Activated CD4-positive, alpha-beta T cell treated with anti-CD3 and anti-CD28 coated beads, Interleukin-2, amount 10 ng/mL, durations not matched to agents 24 days and 14 days (primary cell): ENCODE results near the gene AJM1. TPM values are rescaled to one million over a fixed set of nuclear protein-coding genes. Genes with fewer than 3 reads are reported as not detected.
"Not testable (repeated sequence)": the region's sequence is repeated elsewhere in the genome, so short reads cannot be mapped to it uniquely, and the experiment has no call there.

Source experiments
- DNase-seq: peaks from one replicate; pipeline ENCODE4 v3.0.0; 2022
- H3K27ac Mint-ChIP-seq: one replicate; pipeline ENCODE4 v1.8.0; 2022; ENCODE audit warnings: mild to moderate bottlenecking, mixed read lengths
- H3K27me3 Mint-ChIP-seq: one replicate; pipeline ENCODE4 v1.8.0; 2022; ENCODE audit warnings: mixed read lengths
- H3K36me3 Mint-ChIP-seq: one replicate; pipeline ENCODE4 v1.8.0; 2022; ENCODE audit warnings: low read depth, mild to moderate bottlenecking, mixed read lengths
- H3K4me1 Mint-ChIP-seq: one replicate; pipeline ENCODE4 v1.8.0; 2021; ENCODE audit warnings: mixed read lengths
- H3K4me3 Mint-ChIP-seq: one replicate; pipeline ENCODE4 v1.8.0; 2022; ENCODE audit warnings: mild to moderate bottlenecking, moderate library complexity, mixed read lengths
- H3K9me3 Mint-ChIP-seq: one replicate; pipeline ENCODE4 v1.8.0; 2021; ENCODE audit warnings: mixed read lengths
- intact Hi-C: fragments of 100-400 bp; cut with micrococcal nuclease; formaldehyde crosslinking; loops from one replicate; pipeline ENCODE4 v1.15.1; 2023
- total RNA-seq: library from RNA; stranded (reverse); gene quantifications from 2 replicates; pipeline ENCODE4 v1.2.3, GENCODE V29; 2022

AJM1 gene
- total RNA-seq, 1 donor from 2014 or later, result 5.7 TPM

DNA sequence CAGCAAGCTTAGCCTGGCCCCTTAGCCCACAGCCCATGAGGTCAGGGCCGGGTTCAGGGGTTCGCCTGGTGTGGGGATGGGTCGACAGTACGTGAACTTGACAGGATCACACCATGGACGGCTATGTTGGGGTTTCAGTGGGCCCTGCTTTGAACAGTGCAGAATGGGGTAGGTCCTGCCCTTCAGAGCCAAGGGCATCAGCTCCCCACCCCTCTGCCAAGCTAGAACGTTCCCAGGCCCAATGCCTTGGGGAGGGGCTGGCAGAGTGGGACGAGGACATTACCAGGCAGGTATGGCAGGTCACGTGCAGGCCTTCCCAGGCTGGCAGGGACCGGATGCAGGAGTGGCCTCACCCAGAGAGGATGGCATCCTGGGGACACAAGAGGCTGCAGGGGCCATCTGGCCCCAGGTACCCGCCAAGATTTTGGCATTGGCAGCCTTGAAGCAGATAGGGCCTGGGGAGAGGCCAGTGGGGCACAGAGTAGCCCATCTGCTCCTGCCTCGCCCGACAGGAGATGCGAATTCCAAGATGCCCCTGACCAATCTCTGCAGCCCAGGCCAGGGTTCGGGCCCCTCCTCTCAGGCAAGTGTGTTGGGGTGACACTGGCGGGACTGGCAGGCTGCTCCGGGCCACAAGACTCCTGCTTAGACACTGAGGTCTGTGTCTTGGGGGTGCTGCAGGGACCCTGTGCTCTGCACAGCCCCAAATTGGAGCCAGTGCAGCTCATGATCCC is 465 bp upstream of the AJM1 start:
- not testable (repeated sequence) for H3K9me3 Mint-ChIP-seq, DNase-seq, H3K27ac Mint-ChIP-seq, H3K27me3 Mint-ChIP-seq
- H3K36me3 Mint-ChIP-seq, result peaks cover 10% of the 10 kb centered on the region
- H3K4me3 Mint-ChIP-seq, result peak overlapping the region; percentile 89
- peaks cover 11% of the 10 kb centered on the region for H3K4me1 Mint-ChIP-seq
- intact Hi-C loops, result loop anchor here (1.0 to 10.0 kb wide), 2 partner anchors 40 to 323 kb away; no protein-coding TSS in a partner anchor

- H3K9me3 Mint-ChIP-seq, DNase-seq, H3K27ac Mint-ChIP-seq, H3K27me3 Mint-ChIP-seq: not testable (repeated sequence)
- intact Hi-C loops, result loop anchor here (10.0 kb wide), 1 partner anchor 322 kb away; no protein-coding TSS in a partner anchor
- Mint-ChIP-seq H3K4me1 (peaks cover 16% of the 10 kb centered on the region), H3K36me3 (peaks cover 17% of the 10 kb centered on the region), H3K4me3 (peak overlapping the region; percentile 67)
Measured at GRCh38 chr9:136843159-136843800, 1.0 kb downstream of the AJM1 start.

- H3K27me3 Mint-ChIP-seq, H3K27ac Mint-ChIP-seq, H3K9me3 Mint-ChIP-seq: not testable (repeated sequence)
- Mint-ChIP-seq H3K4me1 (peaks cover 16% of the 10 kb centered on the region), H3K36me3 (peaks cover 18% of the 10 kb centered on the region), H3K4me3 (peak overlapping the region; percentile 67)
- intact Hi-C loops, result loop anchor here (10.0 kb wide), 1 partner anchor 321 kb away; no protein-coding TSS in a partner anchor
- peak; percentile 90 for DNase-seq
Measured at GRCh38 chr9:136843801-136844740, 1.8 kb downstream of the AJM1 start.

- intact Hi-C loops, result loop anchor here (5.0 to 10.0 kb wide), 2 partner anchors 202 to 320 kb away; partner anchors contain the start of gene NPDC1
- DNase-seq, result no peak
Measured at GRCh38 chr9:136844761-136845464, 2.6 kb downstream of the AJM1 start.

GRCh38 chr9:136845465-136846260 is 3.4 kb downstream of the AJM1 start:
- no peak for DNase-seq
- intact Hi-C loops, result loop anchor here (5.0 to 10.0 kb wide), 2 partner anchors 202 to 319 kb away; partner anchors contain the start of gene NPDC1
- H3K4me3 Mint-ChIP-seq, result peak overlapping the region; percentile 28
- peaks cover 22% of the 10 kb centered on the region for H3K36me3 Mint-ChIP-seq
- H3K4me1 Mint-ChIP-seq, result peaks cover 20% of the 10 kb centered on the region
- no peaks in the 10 kb centered on the region for H3K9me3 Mint-ChIP-seq
- H3K27me3 Mint-ChIP-seq, result peaks cover 7% of the 10 kb centered on the region
- H3K27ac Mint-ChIP-seq, result no peak overlapping the region

More at GRCh38 chr9:136844761-136845464, 2.6 kb downstream of the AJM1 start:
- peak overlapping the region; percentile 28 for H3K4me3 Mint-ChIP-seq
- no peak overlapping the region for H3K27ac Mint-ChIP-seq
- H3K9me3 Mint-ChIP-seq, result no peaks in the 10 kb centered on the region
- H3K27me3 Mint-ChIP-seq, result peaks cover 7% of the 10 kb centered on the region
- peaks cover 22% of the 10 kb centered on the region for H3K36me3 Mint-ChIP-seq
- peaks cover 19% of the 10 kb centered on the region for H3K4me1 Mint-ChIP-seq

GRCh38 chr9:136846376-136847087 is 4.3 kb downstream of the AJM1 start:
- H3K4me3 Mint-ChIP-seq, result peak overlapping the region; percentile 64
- H3K9me3 Mint-ChIP-seq, result no peaks in the 10 kb centered on the region
- H3K27me3 Mint-ChIP-seq, result peaks cover 7% of the 10 kb centered on the region
- DNase-seq, result peak; percentile 71
- H3K27ac Mint-ChIP-seq, result peak overlapping the region; percentile 74
- intact Hi-C loops, result loop anchor here (5.0 to 10.0 kb wide), 2 partner anchors 201 to 318 kb away; partner anchors contain the start of gene NPDC1
- peaks cover 20% of the 10 kb centered on the region for H3K4me1 Mint-ChIP-seq
- H3K36me3 Mint-ChIP-seq, result peaks cover 27% of the 10 kb centered on the region

DNA sequence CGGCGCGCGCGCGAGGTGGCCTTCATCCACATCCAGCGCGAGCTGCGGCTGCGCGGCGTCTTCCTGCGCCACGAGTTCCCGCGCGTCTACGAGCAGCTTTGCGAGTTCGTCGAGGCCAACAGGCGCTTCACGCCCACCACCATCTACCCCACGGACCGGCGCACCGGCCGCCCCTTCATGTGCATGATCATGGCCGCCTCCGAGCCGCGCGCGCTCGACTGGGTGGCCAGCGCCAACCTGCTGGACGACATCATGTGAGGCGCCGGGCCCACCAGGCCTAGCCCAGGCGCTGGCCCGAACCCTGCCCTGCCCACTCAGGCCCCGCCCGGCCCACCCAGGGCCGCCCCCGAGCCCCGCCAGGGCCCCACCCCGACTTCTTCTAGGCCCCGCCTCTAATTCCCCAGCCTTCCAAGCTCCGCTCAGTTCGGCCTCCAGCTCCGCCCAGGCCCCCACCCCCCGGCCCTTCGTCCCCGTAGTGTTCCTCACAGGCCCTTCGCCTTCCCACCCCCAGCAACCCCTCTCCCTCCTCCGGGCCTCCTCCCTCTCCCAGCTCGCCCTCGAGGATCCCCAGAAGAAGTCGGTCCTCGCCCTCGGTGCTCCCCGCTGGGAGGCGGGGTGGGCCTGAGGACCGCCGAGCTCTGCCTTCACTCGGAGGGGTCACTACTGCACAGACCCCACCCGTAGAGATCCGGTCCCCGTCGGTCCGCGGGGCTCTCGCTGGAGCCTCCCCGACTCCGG is 5.0 kb downstream of the AJM1 start:
- peak overlapping the region; percentile 96 for H3K4me3 Mint-ChIP-seq
- peak overlapping the region; percentile 94 for H3K27ac Mint-ChIP-seq
- DNase-seq, result peak; percentile 77
- peaks cover 7% of the 10 kb centered on the region for H3K27me3 Mint-ChIP-seq
- intact Hi-C loops, result loop anchor here (5.0 to 10.0 kb wide), 2 partner anchors 200 to 318 kb away; partner anchors contain the start of gene NPDC1
- peaks cover 18% of the 10 kb centered on the region for H3K4me1 Mint-ChIP-seq
- H3K36me3 Mint-ChIP-seq, result peaks cover 27% of the 10 kb centered on the region
- no peaks in the 10 kb centered on the region for H3K9me3 Mint-ChIP-seq

DNA sequence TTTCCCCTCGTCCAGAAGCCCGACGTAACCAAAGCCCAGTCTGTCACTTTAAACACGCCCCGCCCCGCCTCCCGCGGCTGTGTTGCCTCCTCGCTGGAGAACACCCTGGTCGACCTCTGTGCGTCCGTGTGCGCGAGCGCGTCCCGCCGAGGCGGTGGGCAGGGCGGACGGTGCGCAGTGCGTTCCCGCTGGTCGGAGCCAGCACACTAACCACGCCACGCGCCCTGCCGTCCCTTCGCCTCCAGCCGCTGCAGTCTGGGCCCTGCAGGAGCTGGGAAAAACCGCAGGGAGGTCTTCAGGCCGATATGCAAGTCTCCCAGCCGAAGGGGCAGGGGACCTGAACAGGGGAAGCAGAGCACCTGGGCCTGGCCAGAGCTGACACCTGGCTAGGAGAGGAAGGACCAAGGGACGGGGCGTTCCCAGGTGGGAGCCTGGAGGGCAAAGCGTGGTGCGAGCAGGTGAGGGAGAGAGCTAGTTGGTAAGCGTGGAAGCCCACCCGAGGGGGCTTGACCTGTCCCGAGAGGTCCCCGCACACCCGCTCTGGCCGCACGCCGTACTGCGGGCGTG is 5.6 kb downstream of the AJM1 start:
- Mint-ChIP-seq H3K36me3 (peaks cover 27% of the 10 kb centered on the region), H3K4me1 (peaks cover 16% of the 10 kb centered on the region), H3K27ac (peak overlapping the region; percentile 94), H3K27me3 (peaks cover 7% of the 10 kb centered on the region), H3K4me3 (peak overlapping the region; percentile 96), H3K9me3 (no peaks in the 10 kb centered on the region)
- intact Hi-C loops, result loop anchor here (2.0 to 10.0 kb wide), 6 partner anchors 19 to 317 kb away; partner anchors contain the start of genes EDF1, NPDC1 and TMEM141
- peak; percentile 96 for DNase-seq

DNA sequence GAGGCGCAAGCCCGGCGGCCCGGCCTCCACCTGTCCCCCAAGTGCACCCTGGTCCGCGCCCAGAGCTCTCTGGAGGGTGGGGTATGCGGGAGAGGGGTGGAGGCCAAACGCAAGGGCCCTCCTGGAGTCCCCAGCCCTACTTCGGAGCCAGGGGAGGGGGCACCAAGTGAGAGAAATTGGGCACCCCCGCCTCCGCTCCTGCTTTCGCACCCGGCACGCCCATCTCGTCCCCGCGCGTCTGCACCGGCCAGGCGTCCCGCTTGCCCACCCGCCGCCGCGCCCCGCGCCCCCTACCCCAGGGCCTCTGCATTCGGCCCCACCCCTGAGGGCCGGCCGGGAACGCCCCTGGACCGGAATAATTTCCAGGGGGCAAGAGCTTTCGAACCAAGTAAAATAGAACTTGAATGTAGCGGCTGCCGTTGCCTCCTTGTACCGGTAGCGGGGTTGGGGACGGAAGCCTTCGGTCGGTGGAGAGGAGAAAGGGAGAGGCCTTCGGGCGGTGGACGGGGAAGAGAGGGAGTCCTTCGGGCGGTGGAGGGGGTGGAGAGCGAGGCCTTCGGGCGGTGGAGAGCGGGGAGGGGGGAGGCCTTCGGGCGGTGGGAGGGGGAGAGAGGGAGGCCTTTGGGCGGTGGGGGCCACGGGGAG is 6.2 kb downstream of the AJM1 start:
- no peaks in the 10 kb centered on the region for H3K9me3 Mint-ChIP-seq
- H3K36me3 Mint-ChIP-seq, result peaks cover 27% of the 10 kb centered on the region
- peak; percentile 84 for DNase-seq
- H3K4me3 Mint-ChIP-seq, result peak overlapping the region; percentile 96
- intact Hi-C loops, result loop anchor here (1.0 to 10.0 kb wide), 8 partner anchors 18 to 316 kb away; partner anchors contain the start of genes EDF1, FBXW5, NPDC1 and TMEM141
- peak overlapping the region; percentile 92 for H3K27ac Mint-ChIP-seq
- H3K4me1 Mint-ChIP-seq, result peaks cover 13% of the 10 kb centered on the region
- H3K27me3 Mint-ChIP-seq, result peaks cover 7% of the 10 kb centered on the region

DNA sequence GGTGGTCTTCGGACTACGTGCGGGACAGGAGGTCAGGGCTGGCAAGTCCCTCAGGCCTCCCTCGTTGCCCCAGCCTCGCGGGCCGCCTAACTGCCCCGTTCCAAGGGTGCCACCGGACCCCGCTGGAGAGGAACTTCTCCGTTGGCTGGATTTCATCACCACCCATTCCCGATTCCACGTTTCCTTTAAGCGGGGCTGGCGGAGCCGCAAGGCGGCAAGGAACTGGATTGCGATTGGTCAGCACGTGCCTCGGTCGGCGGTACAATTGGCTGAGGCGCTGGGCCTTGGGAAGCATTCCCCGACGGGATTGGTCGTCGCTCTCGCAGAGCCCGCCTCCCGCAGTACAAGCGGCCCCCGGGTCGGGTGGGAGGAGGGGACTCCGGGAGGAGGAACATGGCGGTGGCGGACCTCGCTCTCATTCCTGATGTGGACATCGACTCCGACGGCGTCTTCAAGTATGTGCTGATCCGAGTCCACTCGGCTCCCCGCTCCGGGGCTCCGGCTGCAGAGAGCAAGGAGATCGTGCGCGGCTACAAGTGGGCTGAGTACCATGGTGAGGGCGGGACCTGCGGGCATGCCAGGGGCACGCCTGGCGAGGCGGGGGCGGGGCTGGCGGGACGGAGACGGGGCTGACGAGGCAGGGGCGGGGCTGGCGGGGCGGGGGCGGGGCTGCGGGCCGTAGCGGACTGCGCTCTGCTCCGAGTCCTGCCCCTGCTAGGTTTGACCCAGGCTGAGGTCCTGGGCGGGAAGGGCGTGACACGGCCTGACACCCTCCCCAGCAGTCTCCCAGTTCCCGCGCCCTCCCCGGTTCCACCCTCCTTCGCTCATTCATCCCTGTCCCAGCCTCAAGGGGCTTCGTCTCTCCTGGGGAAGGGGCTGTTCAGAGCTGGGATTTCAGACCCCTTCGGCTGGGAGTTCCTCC is 7.0 kb downstream of the AJM1 start, which contains the start of gene PHPT1:
Gene PHPT1 (plus strand): TSS at position 372 of the 922 bp plus-strand sequence. CDS start 22 bp downstream, at position 394.
- DNase-seq, result peak; percentile 99
- H3K36me3 Mint-ChIP-seq, result peaks cover 27% of the 10 kb centered on the region
- no peaks in the 10 kb centered on the region for H3K9me3 Mint-ChIP-seq
- peak within 1 kb of the TSS; percentile 96 for H3K4me3 Mint-ChIP-seq
- intact Hi-C loops, result loop anchor here (1.0 to 10.0 kb wide), 8 partner anchors 18 to 316 kb away; partner anchors contain the start of genes EDF1, FBXW5, NPDC1 and TMEM141
- H3K4me1 Mint-ChIP-seq, result peaks cover 11% of the 10 kb centered on the region
- H3K27ac Mint-ChIP-seq, result peak within 1 kb of the TSS; percentile 94
- H3K27me3 Mint-ChIP-seq, result peaks cover 7% of the 10 kb centered on the region
